Activated T-helper 1 cell treated with anti-CD3 and anti-CD28 coated beads, Interleukin-12 subunit alpha, Interleukin-12 subunit beta, Interleukin-2, Interleukin-4 antibody, amounts not matched to agents 30 ng/mL and 10 ng/mL and 1 ng/mL, durations not matched to agents 14 hours and 24 hours and 36 hours (primary cell): Measurements from ENCODE around the gene CUL4A. TPM values are rescaled to one million over a fixed set of nuclear protein-coding genes. Genes with fewer than 3 reads are reported as not detected.

Source experiments
- DNase-seq: peaks from one replicate; pipeline ENCODE4 v3.0.0; 2021; ENCODE audit warnings: low spot score
- H3K27ac Mint-ChIP-seq: one replicate; pipeline ENCODE4 v1.8.0; 2021; ENCODE audit warnings: mild to moderate bottlenecking, mixed read lengths
- H3K27me3 Mint-ChIP-seq: one replicate; pipeline ENCODE4 v1.8.0; 2022; ENCODE audit warnings: mild to moderate bottlenecking, moderate library complexity, mixed read lengths; ENCODE audit not compliant: insufficient read depth
- H3K36me3 Mint-ChIP-seq: one replicate; pipeline ENCODE4 v1.8.0; 2021; ENCODE audit warnings: low read depth, mixed read lengths
- H3K4me1 Mint-ChIP-seq: one replicate; pipeline ENCODE4 v1.8.0; 2021; ENCODE audit warnings: low read depth, mixed read lengths
- H3K4me3 Mint-ChIP-seq: one replicate; pipeline ENCODE4 v1.8.0; 2021; ENCODE audit warnings: mild to moderate bottlenecking, moderate library complexity, mixed read lengths
- H3K9me3 Mint-ChIP-seq: one replicate; pipeline ENCODE4 v1.8.0; 2021; ENCODE audit warnings: mixed read lengths
- intact Hi-C: fragments of 100-400 bp; cut with micrococcal nuclease; formaldehyde crosslinking; loops from one replicate; pipeline ENCODE4 v1.15.1; 2024
- total RNA-seq: library from RNA; stranded (reverse); gene quantifications from 2 replicates; pipeline ENCODE4 v1.2.3, GENCODE V29; 2022

Gene CUL4A
- total RNA-seq, 1 donor from 2014 or later, result 86.5 TPM

- peaks cover 13% of the 10 kb centered on the region for H3K4me1 Mint-ChIP-seq
- no peaks in the 10 kb centered on the region for H3K9me3 Mint-ChIP-seq
- no peaks in the 10 kb centered on the region for H3K27me3 Mint-ChIP-seq
- no peak for DNase-seq
- intact Hi-C loops, result no loop called here
- H3K36me3 Mint-ChIP-seq, result peaks cover 23% of the 10 kb centered on the region
- no peak overlapping the region for H3K27ac Mint-ChIP-seq
- H3K4me3 Mint-ChIP-seq, result no peak overlapping the region
Observed at GRCh38 chr13:113219256-113219940, 10.0 kb downstream of the CUL4A start.

GRCh38 chr13:113220141-113220598 lies 10.8 kb downstream of the CUL4A start:
- intact Hi-C loops, result no loop called here
- no peak overlapping the region for H3K4me3 Mint-ChIP-seq
- no peaks in the 10 kb centered on the region for H3K9me3 Mint-ChIP-seq

GRCh38 chr13:113220877-113221276 lies 11.5 kb downstream of the CUL4A start:
- DNase-seq, result no peak
- Mint-ChIP-seq H3K27me3 (no peaks in the 10 kb centered on the region), H3K36me3 (peaks cover 29% of the 10 kb centered on the region), H3K27ac (no peak overlapping the region), H3K4me3 (no peak overlapping the region), H3K4me1 (peaks cover 13% of the 10 kb centered on the region), H3K9me3 (no peaks in the 10 kb centered on the region)
- intact Hi-C loops, result no loop called here

More at GRCh38 chr13:113220141-113220598, 10.8 kb downstream of the CUL4A start:
- Mint-ChIP-seq H3K36me3 (peaks cover 28% of the 10 kb centered on the region), H3K27me3 (no peaks in the 10 kb centered on the region), H3K27ac (no peak overlapping the region), H3K4me1 (peaks cover 13% of the 10 kb centered on the region)
- DNase-seq, result no peak

GRCh38 chr13:113223070-113223469 lies 13.7 kb downstream of the CUL4A start:
- no peaks in the 10 kb centered on the region for H3K27me3 Mint-ChIP-seq
- H3K4me3 Mint-ChIP-seq, result no peak overlapping the region
- H3K36me3 Mint-ChIP-seq, result peaks cover 35% of the 10 kb centered on the region
- no peak for DNase-seq
- intact Hi-C loops, result no loop called here
- no peaks in the 10 kb centered on the region for H3K9me3 Mint-ChIP-seq
- peaks cover 13% of the 10 kb centered on the region for H3K4me1 Mint-ChIP-seq
- no peak overlapping the region for H3K27ac Mint-ChIP-seq

- peaks cover 13% of the 10 kb centered on the region for H3K4me1 Mint-ChIP-seq
- peaks cover 43% of the 10 kb centered on the region for H3K36me3 Mint-ChIP-seq
- no peaks in the 10 kb centered on the region for H3K27me3 Mint-ChIP-seq
- no peaks in the 10 kb centered on the region for H3K9me3 Mint-ChIP-seq
- intact Hi-C loops, result no loop called here
- no peak overlapping the region for H3K4me3 Mint-ChIP-seq
- DNase-seq, result no peak
- no peak overlapping the region for H3K27ac Mint-ChIP-seq
Observed at GRCh38 chr13:113224486-113224885, 15.1 kb downstream of the CUL4A start.

GRCh38 chr13:113225515-113225914 lies 16.1 kb downstream of the CUL4A start:
- intact Hi-C loops, result no loop called here
- no peak overlapping the region for H3K4me3 Mint-ChIP-seq
- H3K36me3 Mint-ChIP-seq, result peaks cover 46% of the 10 kb centered on the region
- H3K27ac Mint-ChIP-seq, result no peak overlapping the region
- peaks cover 18% of the 10 kb centered on the region for H3K4me1 Mint-ChIP-seq
- H3K9me3 Mint-ChIP-seq, result no peaks in the 10 kb centered on the region
- DNase-seq, result no peak
- no peaks in the 10 kb centered on the region for H3K27me3 Mint-ChIP-seq

GRCh38 chr13:113226873-113227450 lies 17.5 kb downstream of the CUL4A start:
- intact Hi-C loops, result no loop called here
- H3K9me3 Mint-ChIP-seq, result no peaks in the 10 kb centered on the region
- no peak overlapping the region for H3K27ac Mint-ChIP-seq
- H3K4me3 Mint-ChIP-seq, result no peak overlapping the region
- H3K27me3 Mint-ChIP-seq, result no peaks in the 10 kb centered on the region
- peaks cover 49% of the 10 kb centered on the region for H3K36me3 Mint-ChIP-seq
- DNase-seq, result no peak
- peaks cover 21% of the 10 kb centered on the region for H3K4me1 Mint-ChIP-seq

GRCh38 chr13:113229161-113229560 lies 19.7 kb downstream of the CUL4A start:
- Mint-ChIP-seq H3K9me3 (no peaks in the 10 kb centered on the region), H3K27me3 (no peaks in the 10 kb centered on the region)
- intact Hi-C loops, result no loop called here

GRCh38 chr13:113229791-113230190 lies 20.4 kb downstream of the CUL4A start:
- peaks cover 20% of the 10 kb centered on the region for H3K4me1 Mint-ChIP-seq
- H3K4me3 Mint-ChIP-seq, result no peak overlapping the region
- DNase-seq, result no peak
- peaks cover 55% of the 10 kb centered on the region for H3K36me3 Mint-ChIP-seq
- peak overlapping the region; percentile 8 for H3K27ac Mint-ChIP-seq
- intact Hi-C loops, result no loop called here
- H3K9me3 Mint-ChIP-seq, result no peaks in the 10 kb centered on the region
- no peaks in the 10 kb centered on the region for H3K27me3 Mint-ChIP-seq

More at GRCh38 chr13:113229161-113229560, 19.7 kb downstream of the CUL4A start:
- no peak for DNase-seq
- H3K36me3 Mint-ChIP-seq, result peaks cover 57% of the 10 kb centered on the region
- no peak overlapping the region for H3K4me3 Mint-ChIP-seq
- peaks cover 20% of the 10 kb centered on the region for H3K4me1 Mint-ChIP-seq
- H3K27ac Mint-ChIP-seq, result no peak overlapping the region

GRCh38 chr13:113231306-113232207 lies 22.1 kb downstream of the CUL4A start:
- peak overlapping the region; percentile 49 for H3K27ac Mint-ChIP-seq
- peaks cover 59% of the 10 kb centered on the region for H3K36me3 Mint-ChIP-seq
- no peak overlapping the region for H3K4me3 Mint-ChIP-seq
- H3K4me1 Mint-ChIP-seq, result peaks cover 20% of the 10 kb centered on the region
- H3K9me3 Mint-ChIP-seq, result no peaks in the 10 kb centered on the region
- intact Hi-C loops, result no loop called here
- DNase-seq, result no peak
- no peaks in the 10 kb centered on the region for H3K27me3 Mint-ChIP-seq

- H3K36me3 Mint-ChIP-seq, result peaks cover 64% of the 10 kb centered on the region
- H3K27ac Mint-ChIP-seq, result peak overlapping the region; percentile 61
- H3K9me3 Mint-ChIP-seq, result no peaks in the 10 kb centered on the region
- intact Hi-C loops, result no loop called here
- no peak overlapping the region for H3K4me3 Mint-ChIP-seq
- DNase-seq, result no peak
- H3K4me1 Mint-ChIP-seq, result peaks cover 20% of the 10 kb centered on the region
- no peaks in the 10 kb centered on the region for H3K27me3 Mint-ChIP-seq
Observed at GRCh38 chr13:113232208-113233003, 23.0 kb downstream of the CUL4A start.

- no peaks in the 10 kb centered on the region for H3K9me3 Mint-ChIP-seq
- peaks cover 66% of the 10 kb centered on the region for H3K36me3 Mint-ChIP-seq
Observed at GRCh38 chr13:113233101-113233500, 23.7 kb downstream of the CUL4A start.

More at GRCh38 chr13:113233101-113233500, 23.7 kb downstream of the CUL4A start:
- peaks cover 20% of the 10 kb centered on the region for H3K4me1 Mint-ChIP-seq
- H3K27me3 Mint-ChIP-seq, result no peaks in the 10 kb centered on the region
- intact Hi-C loops, result no loop called here
- no peak overlapping the region for H3K27ac Mint-ChIP-seq
- no peak overlapping the region for H3K4me3 Mint-ChIP-seq
- no peak for DNase-seq
